Measurements from ENCODE around the gene STEAP3.

Gene STEAP3

DNA sequence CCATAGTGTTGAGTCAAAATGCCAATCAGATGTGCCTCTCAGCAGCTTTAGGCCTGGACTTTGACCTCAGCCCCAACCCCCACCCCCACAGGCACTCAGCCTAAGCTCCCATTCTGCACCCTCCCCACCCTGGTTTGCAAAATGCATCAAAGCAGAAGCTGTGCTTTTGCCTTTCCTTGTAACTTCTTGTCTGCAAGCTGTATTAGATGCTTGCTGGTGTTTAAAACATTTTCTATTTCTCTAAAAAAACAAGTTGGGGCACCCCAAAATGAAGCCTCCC is 26.6 kb upstream of the STEAP3 start:
- in situ Hi-C loops (cut with MboI; ENCODE audit: low sequenced_read_pairs) = loop anchor here (25.0 kb wide), 1 partner anchor 310 kb away; no protein-coding TSS in a partner anchor

GRCh38 chr2:119197529-119198239 is 25.9 kb upstream of the STEAP3 start:
- in situ Hi-C loops (cut with MboI; ENCODE audit: low sequenced_read_pairs) = loop anchor here (25.0 kb wide), 1 partner anchor 310 kb away; no protein-coding TSS in a partner anchor

- in situ Hi-C loops (cut with MboI; ENCODE audit: low sequenced_read_pairs) = loop anchor here (25.0 kb wide), 1 partner anchor 311 kb away; no protein-coding TSS in a partner anchor
These were observed 25.3 kb upstream of the STEAP3 start for GRCh38 chr2:119198240-119198840.

DNA sequence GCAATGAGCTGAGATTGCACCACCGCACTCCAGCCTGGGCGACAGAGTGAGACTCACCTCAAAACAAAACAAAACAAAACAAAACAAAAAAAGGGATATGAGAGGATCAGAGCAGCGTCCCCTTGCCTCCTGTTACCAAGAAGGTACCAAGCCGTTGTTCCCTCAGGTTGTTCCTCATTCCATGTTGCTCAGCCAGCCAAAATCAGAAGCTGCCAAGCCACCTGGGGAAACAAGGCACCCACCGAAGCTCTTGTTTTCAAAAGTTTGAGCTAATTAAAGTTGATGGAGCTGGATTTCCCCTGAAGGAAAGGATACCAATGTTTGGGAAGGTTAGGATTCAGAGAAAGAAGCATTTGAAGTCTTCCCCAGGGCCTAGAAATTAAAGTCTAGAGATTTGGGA is 21.8 kb upstream of the STEAP3 start:
- in situ Hi-C loops (cut with MboI; ENCODE audit: low sequenced_read_pairs) = no loop called here

- in situ Hi-C loops (cut with MboI; ENCODE audit: low sequenced_read_pairs) = no loop called here
These were observed 20.9 kb upstream of the STEAP3 start for GRCh38 chr2:119202610-119203310.

DNA sequence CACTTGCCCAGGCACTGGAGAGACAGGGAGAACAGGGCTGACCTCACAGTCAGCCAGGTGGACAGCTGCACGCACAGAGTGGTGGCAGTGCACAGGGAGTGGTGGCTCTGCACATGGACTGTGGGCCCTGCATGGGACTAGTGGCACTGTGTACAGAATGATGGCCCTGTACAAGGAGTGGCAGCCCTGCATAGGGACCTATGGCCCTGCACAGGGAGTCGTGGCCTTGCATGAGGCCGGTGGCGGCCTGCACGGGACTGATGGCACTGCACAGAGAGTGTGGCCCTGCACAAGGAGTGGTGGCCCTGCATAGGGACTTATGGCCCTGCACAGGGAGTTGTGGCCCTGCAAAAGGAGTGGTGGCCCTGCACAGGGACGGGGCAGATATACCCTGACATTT is 19.1 kb upstream of the STEAP3 start:
- in situ Hi-C loops (cut with MboI; ENCODE audit: low sequenced_read_pairs) = no loop called here

GRCh38 chr2:119205001-119205706 is 18.5 kb upstream of the STEAP3 start:
- in situ Hi-C loops (cut with MboI; ENCODE audit: low sequenced_read_pairs) = no loop called here

DNA sequence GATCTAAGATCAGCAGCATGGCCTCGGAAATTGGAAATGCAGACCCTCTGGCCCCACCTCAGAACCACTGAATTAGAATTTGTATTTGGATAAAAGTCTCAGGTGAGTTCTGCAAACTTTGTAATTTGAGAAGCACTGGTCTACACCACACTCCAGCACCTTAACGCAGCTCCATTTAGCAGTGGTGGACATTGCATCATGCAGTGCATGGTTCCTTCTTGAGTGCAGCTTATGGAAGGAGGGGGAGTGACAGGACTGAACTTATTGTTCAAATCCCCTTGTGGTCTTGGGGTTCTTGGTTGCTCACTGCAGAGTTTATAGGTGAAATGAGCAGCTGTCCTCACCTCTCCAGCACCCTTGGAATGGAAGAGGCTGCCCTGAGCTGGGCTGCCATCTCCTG is 17.4 kb upstream of the STEAP3 start:
- in situ Hi-C loops (cut with MboI; ENCODE audit: low sequenced_read_pairs) = no loop called here

DNA sequence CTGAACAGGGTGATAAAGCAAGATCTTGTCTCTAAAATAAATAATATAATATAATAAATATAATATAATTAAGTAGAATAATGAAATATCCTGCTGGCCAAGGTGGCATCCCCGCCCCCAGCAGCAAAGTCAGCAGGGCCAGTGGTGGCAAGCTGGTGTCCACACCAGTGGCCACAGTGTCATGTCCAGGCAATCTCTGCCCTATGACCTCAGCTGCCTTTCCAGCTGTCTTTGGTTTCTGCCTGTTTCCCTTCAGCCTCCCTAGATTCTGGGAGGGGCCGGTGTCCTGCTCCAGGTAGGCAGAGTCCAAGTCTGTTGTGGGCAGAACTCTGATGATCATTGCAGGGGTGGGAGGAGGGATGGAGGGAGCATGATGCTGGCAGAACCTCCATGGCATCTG is 16.2 kb upstream of the STEAP3 start:
- in situ Hi-C loops (cut with MboI; ENCODE audit: low sequenced_read_pairs) = no loop called here

DNA sequence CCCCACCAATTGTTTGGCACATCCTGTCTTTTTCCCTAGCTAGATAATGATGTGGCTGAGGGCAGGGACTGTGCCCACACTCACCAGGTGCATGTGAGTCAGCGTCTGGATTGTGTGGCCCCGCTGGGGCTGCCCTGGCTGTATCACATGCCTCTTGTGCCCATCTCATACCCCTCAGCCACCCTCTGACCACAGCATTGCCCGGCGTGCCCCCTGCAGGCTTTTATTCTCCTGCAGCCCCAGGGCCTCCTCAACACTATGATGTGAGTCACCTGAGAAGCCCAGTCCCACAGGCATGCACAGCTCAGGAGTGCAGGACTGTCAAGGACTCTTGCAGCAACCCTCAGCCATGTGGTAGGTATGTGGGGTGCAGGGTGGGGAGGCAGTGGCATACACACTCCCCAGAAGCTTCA is 14.8 kb upstream of the STEAP3 start:
- in situ Hi-C loops (cut with MboI; ENCODE audit: low sequenced_read_pairs) = no loop called here

DNA sequence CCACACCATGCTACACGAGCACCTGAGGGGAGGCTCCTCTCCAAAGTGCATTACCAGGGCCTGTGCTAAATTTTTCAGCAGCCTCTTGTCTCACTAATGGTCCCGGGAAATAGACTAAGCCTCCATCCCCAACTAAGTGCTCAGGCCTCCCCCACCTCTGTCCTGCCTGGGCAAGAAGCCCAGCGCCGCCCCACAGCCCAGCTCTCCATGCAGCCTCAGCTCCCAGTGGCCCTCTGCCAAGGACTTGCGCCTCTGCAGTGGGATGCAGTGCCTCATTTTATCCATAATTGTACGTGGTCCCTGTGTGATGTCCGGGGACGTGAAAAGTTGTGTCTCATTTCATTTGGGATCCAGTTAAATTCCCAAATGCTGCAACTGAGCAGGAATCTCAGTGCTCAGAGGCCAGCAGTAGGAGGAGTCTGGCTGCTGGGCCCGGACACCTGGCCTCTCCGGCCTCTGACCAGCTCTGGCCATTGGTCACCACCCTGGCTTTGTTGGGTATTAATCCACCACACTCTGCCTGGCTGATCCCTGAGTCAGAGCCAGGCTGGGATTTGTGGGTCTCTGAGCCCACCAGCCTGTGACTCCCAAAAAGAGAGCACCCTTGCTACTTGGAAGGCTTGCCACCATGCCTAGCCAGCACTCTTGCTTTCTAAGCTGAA is 11.4 kb upstream of the STEAP3 start:
- in situ Hi-C loops (cut with MboI; ENCODE audit: low sequenced_read_pairs) = no loop called here

DNA sequence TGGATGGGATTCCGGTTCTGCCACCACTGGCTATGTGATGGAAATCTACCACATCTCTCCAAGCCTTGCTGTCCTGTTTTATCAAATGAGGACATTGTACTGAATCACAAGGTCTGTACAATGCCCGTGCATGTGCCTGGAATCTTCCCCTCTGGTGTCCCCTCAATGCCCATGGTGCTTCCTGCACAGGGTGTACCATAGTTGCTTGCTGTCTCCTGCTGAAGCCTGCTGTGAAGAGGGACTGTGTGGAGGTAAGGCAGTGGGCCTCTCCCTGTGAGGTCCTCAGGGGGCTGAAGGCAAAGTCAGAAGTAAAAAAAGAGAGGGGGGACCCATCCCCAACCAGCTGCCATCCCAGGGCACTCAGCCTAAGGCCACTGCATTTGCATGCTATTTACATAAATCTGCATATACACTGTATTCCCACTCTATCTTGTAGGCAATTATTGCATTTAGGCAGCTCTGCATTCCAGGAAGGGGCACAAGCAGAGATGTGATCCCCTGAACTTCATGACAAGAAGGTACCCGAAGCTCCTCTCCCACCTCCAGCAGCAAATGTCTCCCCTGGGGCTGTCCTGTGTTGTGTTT is 9.1 kb upstream of the STEAP3 start:
- in situ Hi-C loops (cut with MboI; ENCODE audit: low sequenced_read_pairs) = no loop called here

- in situ Hi-C loops (cut with MboI; ENCODE audit: low sequenced_read_pairs) = no loop called here
These were observed 6.6 kb upstream of the STEAP3 start for GRCh38 chr2:119216994-119217393.

DNA sequence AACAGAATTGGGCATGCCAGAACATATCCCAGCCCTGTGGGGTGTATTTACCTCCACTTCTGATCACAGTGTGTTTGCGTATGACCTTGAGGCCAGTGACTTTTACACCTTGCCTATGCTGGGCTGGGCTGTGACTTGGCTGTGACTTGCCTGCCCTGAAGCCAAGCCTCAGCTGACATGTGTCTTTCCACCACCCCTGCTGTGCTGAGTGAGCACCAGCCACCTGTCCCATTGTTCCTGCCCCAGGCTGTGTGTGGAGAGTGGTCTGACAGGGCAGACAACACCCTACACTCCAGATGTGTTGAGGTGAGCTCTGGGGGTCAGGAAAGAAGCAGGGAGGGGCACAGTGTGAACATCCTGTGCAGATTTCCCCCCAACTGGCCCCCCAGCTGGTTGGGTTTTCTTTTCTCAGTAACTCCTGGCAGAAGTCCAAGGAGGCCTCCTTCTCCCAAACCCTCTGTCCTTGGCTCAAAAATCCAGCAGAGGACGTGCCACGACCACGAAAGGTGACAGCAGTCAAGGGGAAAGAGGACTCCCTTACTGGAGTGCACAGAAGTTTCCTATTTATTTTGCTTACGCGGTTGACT is 5.1 kb upstream of the STEAP3 start:
- in situ Hi-C loops (cut with MboI; ENCODE audit: low sequenced_read_pairs) = no loop called here

- in situ Hi-C loops (cut with MboI; ENCODE audit: low sequenced_read_pairs) = no loop called here
These were observed 3.8 kb upstream of the STEAP3 start for GRCh38 chr2:119219873-119220272.

GRCh38 chr2:119220720-119221301 is 2.8 kb upstream of the STEAP3 start:
- in situ Hi-C loops (cut with MboI; ENCODE audit: low sequenced_read_pairs) = no loop called here

- in situ Hi-C loops (cut with MboI; ENCODE audit: low sequenced_read_pairs) = no loop called here
These were observed 2.0 kb upstream of the STEAP3 start for GRCh38 chr2:119221609-119222008.

DNA sequence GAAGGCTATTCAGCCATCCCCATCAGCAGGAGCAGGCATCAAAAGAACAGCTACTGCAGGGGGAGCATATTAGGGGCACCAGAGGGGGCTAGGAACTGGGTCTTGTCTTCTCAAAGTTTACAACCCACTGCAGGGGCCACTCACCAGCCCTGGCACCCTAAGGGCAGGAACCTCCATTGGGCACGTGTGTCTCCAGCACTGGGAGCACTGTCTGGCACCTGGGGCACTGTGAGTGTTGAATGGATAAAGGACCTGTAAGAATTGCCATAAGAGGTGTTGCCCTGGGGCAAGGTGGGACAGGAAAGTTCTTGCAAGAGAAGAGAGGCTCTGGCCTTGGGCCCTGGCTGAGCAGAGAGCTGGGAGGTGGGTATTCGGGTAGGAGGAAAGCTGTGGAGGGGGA is 1.4 kb upstream of the STEAP3 start:
- in situ Hi-C loops (cut with MboI; ENCODE audit: low sequenced_read_pairs) = no loop called here

DNA sequence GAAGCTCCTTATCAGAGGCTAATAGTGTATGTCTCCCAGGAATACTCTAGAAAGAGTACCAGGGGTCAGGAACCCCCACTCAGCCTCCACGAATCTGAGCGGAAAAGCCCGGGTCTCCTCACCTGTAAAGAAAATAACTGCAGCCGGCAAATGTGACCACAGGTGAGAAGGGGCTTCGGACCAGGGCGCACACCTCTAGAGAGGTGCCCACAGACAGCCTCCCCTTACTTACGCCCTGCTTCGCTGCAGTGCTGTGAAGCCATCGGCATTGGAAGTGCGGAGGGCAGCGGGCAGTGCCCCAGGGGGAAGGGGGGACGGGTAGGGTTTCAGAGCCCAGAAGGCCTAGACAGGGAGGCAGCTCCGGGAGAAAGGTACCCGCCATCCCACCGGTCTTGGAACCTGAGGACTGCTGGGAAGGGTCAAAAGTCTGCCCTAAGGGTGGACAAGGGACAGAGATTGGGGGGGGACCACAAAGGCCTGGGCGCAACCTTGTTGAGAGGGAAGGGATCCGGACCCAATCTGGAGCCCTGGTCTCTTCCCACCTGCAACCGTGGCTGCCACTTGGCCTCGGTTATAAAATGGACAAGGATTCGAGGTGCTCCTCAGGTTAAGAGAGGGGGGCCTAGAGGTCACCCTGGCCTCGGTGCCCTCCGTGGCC is 642 bp upstream of the STEAP3 start:
- in situ Hi-C loops (cut with MboI; ENCODE audit: low sequenced_read_pairs) = no loop called here
